Measurements from ENCODE around the gene LRRFIP1. TPM values are rescaled to one million over a fixed set of nuclear protein-coding genes. Genes with fewer than 3 reads are reported as not detected.
A peak's percentile ranks its signal among the peaks of the same experiment; 100 is the strongest.

LRRFIP1 gene
- total RNA-seq, 1 experiment from 2014 or later = 73.3 TPM

GRCh38 chr2:237702441-237703391 lies 75.3 kb downstream of the LRRFIP1 start:
- DNase-seq (ENCODE audit: low spot score) = peak; percentile 79

DNA sequence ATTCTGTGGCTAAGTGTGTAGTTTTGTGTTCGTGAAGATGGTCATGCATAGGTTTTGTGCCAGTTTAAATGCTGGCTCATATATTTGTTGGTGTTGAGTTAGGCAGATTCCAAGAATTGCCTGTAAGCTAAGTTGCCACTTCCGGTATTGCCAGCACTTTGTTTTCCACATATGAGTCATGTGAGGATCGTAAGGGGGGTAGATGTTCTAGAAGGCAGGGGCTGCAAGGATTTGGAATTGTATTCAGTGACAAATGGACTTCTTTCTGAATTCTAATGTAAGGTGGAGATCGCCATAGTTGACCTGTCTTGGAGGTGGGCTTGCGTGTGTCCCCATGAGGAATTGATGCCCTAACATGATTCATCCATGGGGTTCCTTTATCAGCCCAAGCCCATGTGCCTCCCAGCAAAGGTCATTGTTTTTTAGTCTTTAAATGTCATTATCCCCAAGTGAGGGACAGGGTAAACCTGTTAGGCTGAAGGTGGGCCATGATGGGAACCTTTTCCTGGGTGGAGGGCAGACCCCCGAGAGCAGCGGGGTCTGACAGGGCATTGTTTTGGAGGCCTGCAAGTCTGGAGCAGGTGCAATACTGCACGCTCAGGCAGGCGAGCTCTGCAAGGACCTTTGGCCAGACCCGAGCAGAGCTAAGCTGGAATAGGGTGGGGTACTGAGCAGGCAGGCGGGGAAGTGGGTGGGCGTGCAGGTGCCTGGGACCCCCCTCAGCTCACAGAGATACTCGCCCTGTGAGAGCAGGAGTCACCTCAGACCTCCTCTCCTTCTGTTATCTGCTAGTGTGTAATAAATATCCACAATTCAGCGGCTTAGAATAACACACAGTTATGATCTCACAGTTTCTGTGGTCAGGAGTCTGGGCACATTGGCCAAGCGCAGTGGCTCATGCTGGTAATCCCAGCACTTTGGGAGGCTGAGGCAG lies 77.4 kb downstream of the LRRFIP1 start:
- peak; percentile 78 for DNase-seq (ENCODE audit: low spot score)

GRCh38 chr2:237706257-237706656 lies 78.9 kb downstream of the LRRFIP1 start:
- no peak for DNase-seq (ENCODE audit: low spot score)

GRCh38 chr2:237708065-237708398 lies 80.6 kb downstream of the LRRFIP1 start:
- no peak for DNase-seq (ENCODE audit: low spot score)

- DNase-seq (ENCODE audit: low spot score) = no peak
Observed at GRCh38 chr2:237708491-237708890, 81.1 kb downstream of the LRRFIP1 start.

GRCh38 chr2:237708961-237709360 lies 81.6 kb downstream of the LRRFIP1 start:
- no peak for DNase-seq (ENCODE audit: low spot score)

- no peak for DNase-seq (ENCODE audit: low spot score)
Observed at GRCh38 chr2:237711458-237712150, 84.2 kb downstream of the LRRFIP1 start.

DNA sequence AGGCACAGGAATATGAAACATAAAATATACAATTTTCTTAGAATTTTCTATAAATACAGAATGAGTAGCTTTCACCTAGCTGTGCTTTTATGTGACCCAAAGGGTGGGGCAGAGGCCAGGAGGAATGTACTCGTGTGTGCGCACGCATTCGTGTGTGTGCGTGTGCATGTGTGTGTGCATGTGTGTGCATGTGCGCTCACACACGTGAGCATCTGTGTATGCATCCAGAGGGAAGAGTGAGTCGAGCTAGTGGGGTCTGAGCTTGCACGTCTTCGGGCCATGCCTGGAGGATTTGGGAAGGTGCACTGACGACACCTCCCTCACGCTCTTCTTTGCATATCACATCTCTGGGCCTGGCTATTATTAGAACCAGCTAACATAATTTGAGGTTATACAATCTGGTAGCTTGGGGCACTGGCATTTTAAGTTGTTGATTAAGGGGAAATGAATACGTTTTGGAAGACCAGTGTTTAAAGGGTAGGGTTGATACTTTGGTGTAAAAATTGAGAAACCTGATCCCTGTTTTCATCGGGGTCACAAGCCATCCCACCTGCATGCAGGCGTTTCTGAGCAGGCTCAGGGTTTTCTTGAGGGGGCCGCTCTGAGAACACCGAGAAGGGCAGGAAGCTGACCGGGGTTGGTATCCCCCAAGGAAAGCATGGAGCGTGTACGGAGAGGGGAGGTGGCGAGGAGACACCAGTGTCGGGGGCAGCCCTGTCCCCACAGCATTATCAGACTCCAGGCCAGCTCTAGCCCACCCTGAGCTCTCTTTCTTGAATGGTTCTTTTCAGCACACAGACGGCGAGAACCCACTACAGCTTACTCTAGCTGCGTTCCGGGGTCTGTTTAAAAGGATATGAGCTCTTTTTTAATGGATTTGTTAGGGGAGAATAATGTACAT lies 85.3 kb downstream of the LRRFIP1 start:
- no peak for DNase-seq (ENCODE audit: low spot score)

- peak; percentile 64 for DNase-seq (ENCODE audit: low spot score)
Observed at GRCh38 chr2:237714690-237715458, 87.5 kb downstream of the LRRFIP1 start.

DNA sequence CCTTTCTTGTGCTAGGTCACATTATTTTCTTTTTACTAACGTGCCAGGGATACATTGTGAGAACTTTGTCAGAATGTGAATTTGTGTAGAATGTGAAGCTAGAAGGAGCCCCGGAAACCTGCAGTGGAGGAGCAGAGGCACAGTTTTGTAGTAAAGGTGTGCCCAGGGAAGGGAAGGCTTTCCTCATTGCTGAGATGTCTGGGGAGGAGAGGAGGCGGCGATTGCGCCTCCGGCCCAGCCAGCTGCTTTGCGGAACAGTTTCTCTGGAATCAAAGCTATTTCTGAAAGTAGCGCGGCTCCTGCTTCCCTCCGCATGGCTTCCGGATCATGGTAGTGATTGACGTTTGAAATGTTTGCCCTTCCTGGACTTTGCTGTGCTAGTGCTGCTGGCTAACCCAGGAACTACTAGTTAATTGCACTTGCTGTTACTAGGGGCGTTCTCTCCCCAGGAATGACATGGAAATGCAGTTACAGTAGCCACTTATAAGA lies 88.1 kb downstream of the LRRFIP1 start:
- no peak for DNase-seq (ENCODE audit: low spot score)

DNA sequence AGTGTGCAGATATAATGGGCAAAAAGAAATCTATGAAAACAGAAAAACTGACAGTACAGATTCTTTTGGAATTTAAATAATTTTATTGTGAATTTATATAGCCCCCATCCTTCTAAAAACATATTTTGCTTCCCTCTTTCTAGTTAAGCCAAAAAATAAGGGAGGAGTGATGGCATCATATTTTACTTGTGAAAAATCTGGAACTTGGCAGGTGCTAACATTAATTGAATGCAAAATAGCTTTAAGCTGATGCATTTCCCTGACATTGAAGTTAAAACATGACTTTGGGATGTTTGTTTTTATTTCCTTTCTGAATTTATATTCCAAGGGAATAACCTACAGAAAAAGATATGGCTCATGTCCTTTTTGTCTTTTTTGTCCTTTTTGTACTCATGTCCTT lies 88.6 kb downstream of the LRRFIP1 start:
- no peak for DNase-seq (ENCODE audit: low spot score)

- DNase-seq (ENCODE audit: low spot score) = no peak
Observed at GRCh38 chr2:237717366-237718276, 90.2 kb downstream of the LRRFIP1 start.

DNA sequence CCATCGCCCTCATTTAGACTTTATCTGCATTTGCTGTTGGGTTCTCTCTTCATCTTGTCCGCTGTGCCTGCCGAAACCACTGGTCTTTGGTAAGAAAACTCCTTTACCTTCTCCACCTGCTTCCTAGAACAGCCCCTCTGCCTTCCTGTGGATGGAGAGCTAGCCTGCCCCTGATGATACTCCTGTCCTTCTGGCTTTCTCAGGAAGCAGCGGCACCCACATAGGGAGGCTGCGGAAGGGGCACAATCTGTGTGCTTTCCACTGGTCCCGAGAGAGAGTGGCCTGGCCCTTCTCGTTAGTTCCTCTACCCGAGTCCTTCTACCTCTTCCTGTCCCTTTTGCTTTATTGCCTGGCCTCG lies 90.9 kb downstream of the LRRFIP1 start:
- no peak for DNase-seq (ENCODE audit: low spot score)

GRCh38 chr2:237720444-237720843 lies 93.1 kb downstream of the LRRFIP1 start:
- no peak for DNase-seq (ENCODE audit: low spot score)

DNA sequence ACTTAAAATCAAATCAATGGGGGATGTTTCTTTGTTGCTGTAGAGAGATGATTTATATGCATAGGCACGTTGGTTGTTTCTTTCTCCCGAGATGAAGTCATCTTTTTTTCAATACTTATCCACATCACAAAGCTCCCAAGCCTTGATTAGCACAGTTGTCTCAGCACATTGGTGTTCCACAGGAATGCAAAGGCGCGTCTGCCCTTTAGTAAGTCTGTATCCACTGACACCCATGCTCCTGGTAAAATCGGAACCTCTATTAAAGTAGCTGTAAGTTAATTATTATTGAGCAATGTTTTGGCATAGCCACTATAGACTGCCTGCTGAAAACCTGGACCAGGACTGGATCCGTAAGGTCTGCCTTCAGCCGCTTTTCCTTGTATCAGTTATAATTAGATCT lies 93.6 kb downstream of the LRRFIP1 start:
- DNase-seq (ENCODE audit: low spot score) = no peak

DNA sequence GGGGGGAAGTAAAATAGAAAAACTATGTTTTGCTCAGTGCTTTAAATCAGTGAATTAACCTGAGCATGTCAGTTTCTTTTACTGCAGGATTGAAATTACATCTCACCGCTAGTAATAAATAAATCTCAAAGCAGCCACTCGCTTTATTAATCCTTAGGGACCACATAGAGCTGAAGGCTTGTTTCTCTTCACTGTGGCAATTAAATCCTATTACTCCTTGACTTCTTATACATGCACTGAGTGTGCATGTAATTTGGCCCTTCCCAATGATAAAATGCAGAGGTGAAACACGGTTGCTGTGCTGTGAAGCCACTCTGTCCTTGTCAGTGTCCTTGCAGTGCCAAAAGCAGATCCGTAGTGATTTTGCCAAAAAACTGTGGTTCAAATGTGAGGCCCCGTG lies 94.1 kb downstream of the LRRFIP1 start:
- no peak for DNase-seq (ENCODE audit: low spot score)

DNA sequence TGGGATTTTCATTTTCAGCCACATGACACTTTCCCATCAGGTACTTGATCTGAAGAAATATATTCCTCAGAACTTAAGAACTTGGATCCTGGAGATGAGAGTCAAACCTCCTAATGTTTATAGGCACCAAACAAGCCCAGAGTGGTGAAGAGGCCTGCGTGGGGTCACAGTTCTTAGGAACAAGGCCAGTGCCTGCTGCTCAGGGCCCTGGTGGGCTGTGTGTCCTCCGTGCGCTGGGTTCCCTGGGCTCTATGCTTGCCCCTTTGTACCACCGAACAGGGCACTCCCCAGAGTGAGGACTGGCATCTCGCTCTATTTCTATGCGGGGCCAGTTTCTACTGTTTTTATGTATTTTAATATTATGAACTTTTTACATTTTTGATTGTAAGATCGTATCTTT lies 95.2 kb downstream of the LRRFIP1 start:
- DNase-seq (ENCODE audit: low spot score) = no peak

DNA sequence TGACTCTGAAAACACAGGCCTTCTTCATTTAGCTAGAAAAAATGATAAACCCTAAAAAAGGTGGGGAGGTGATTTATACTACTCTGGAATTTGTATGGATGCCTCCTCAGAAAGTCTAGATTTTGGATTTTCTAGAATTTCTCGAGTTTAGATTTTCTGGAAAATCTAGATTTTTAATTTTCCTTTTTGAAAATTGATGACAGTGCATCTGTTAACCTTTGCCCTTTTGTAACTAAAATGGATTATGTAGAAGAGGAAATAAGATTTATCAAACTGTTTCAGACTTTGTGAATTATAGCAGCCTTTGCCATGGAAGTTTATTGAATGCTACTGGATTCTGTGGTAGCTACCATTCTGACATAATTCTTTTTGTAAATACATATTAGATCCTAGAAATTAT lies 95.6 kb downstream of the LRRFIP1 start:
- DNase-seq (ENCODE audit: low spot score) = no peak

DNA sequence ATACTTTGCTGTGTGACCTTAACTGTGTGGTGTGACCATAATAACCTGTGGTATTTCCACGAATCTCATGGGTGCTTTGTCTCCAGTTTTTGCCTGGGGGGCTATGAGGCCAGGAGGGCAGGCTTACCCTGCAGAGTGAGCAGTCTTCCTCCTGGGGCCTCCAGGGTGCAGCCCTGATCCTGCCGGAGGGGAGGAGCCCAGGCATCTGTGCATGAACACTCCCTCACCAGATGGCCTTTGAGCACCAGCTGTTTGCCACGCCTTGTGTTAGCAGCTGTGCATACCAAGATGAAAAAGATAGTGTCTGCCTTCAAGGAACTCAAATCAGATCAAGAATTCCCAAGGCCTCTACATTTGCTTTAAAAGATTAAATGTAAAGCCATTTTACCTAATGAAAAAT lies 96.2 kb downstream of the LRRFIP1 start:
- peak; percentile 56 for DNase-seq (ENCODE audit: low spot score)
